ENCODE data around the gene ITGB1BP1.

DNA sequence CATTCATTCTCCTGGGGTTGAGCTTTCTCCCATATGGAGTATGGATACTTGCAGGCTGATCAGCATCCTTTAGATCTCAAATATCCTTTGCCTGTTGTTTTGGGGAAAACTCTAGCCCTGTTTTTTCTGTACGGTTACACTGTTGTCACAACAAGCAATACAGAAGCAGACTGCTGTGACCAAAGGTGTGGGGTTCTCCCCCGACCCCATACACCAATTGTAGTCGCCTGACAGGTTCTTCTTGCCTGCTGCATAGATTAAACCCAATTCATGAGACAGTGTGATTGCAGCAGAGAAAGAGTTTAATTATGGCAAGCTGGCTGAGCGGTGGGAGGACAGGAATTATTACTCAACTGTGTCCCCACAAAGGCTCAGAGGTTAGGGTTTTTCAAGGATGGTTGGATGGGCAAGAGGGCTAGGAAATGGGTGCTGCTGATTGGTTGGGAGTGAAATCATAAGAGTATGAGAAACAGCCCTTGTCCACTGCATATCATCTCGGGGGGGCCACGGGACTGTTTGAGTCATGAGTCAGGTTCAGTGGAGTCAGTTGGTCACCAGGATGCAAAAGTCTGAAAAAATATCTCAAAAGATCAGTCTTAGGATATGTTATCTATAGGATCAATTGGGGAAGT is 40.6 kb downstream of the ITGB1BP1 start:
- TF ChIP-seq, protein P1, sequence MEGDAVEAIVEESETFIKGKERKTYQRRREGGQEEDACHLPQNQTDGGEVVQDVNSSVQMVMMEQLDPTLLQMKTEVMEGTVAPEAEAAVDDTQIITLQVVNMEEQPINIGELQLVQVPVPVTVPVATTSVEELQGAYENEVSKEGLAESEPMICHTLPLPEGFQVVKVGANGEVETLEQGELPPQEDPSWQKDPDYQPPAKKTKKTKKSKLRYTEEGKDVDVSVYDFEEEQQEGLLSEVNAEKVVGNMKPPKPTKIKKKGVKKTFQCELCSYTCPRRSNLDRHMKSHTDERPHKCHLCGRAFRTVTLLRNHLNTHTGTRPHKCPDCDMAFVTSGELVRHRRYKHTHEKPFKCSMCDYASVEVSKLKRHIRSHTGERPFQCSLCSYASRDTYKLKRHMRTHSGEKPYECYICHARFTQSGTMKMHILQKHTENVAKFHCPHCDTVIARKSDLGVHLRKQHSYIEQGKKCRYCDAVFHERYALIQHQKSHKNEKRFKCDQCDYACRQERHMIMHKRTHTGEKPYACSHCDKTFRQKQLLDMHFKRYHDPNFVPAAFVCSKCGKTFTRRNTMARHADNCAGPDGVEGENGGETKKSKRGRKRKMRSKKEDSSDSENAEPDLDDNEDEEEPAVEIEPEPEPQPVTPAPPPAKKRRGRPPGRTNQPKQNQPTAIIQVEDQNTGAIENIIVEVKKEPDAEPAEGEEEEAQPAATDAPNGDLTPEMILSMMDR (IDR thresholded peaks at IDR 0.05): no peak
- no peak for TF ChIP-seq POLR2A (IDR thresholded peaks at IDR 0.05)
